ENCODE measurements around the gene CBX8. TPM values are rescaled to one million over a fixed set of nuclear protein-coding genes. Genes with fewer than 3 reads are reported as not detected.

Gene CBX8
- total RNA-seq: 4.9 TPM
- long read RNA-seq, partial matches to known transcripts: 0 of 6 reads
- long read RNA-seq, other reads (novel, unspliced or antisense): 3 of 6 reads

GRCh38 chr17:79796763-79797491 lies at the start of gene CBX8:
Gene CBX8 (minus strand): TSS chr17:79797077. CDS start chr17:79796998, 79 bp downstream.
- intact Hi-C loops (cut with DNase I): no loop called here
- Histone ChIP-seq H3K4me3 (peak within 1 kb of the TSS; percentile 70), H3K27me3 (peaks cover 59% of the 10 kb centered on the region), H3K36me3 (no peaks in the 10 kb centered on the region), H3K4me1 (peaks cover 26% of the 10 kb centered on the region), H3K9me3 (no peaks in the 10 kb centered on the region), H3K27ac (peak within 1 kb of the TSS; percentile 86)
- DNase-seq (peak; percentile 100), ATAC-seq (peak; percentile 95)
- TF ChIP-seq CTCF (IDR thresholded peaks at IDR 0.05): peak; percentile 15

- no peak for TF ChIP-seq CTCF (IDR thresholded peaks at IDR 0.05)
- peak overlapping the region; percentile 69 for H3K27ac ChIP-seq
- intact Hi-C loops (cut with DNase I): no loop called here
- H3K27me3 ChIP-seq: peaks cover 33% of the 10 kb centered on the region
- ATAC-seq (peak; percentile 73), DNase-seq (no peak)
- H3K4me3 ChIP-seq: no peak overlapping the region
- peaks cover 42% of the 10 kb centered on the region for H3K4me1 ChIP-seq
- H3K36me3 ChIP-seq: no peaks in the 10 kb centered on the region
- H3K9me3 ChIP-seq: no peaks in the 10 kb centered on the region
Observed at GRCh38 chr17:79845601-79845949, 48.7 kb upstream of the CBX8 start.

GRCh38 chr17:79844869-79845600 lies 48.2 kb upstream of the CBX8 start:
- peak overlapping the region; percentile 64 for H3K4me3 ChIP-seq
- no peaks in the 10 kb centered on the region for H3K9me3 ChIP-seq
- TF ChIP-seq CTCF (IDR thresholded peaks at IDR 0.05): peak; percentile 72
- DNase-seq (peak; percentile 85), ATAC-seq (peak; percentile 73)
- H3K27ac ChIP-seq: peak overlapping the region; percentile 69
- H3K36me3 ChIP-seq: no peaks in the 10 kb centered on the region
- intact Hi-C loops (cut with DNase I): loop anchor here (5.0 kb wide), 1 partner anchor 38 kb away; no protein-coding TSS in a partner anchor
- H3K4me1 ChIP-seq: peaks cover 47% of the 10 kb centered on the region
- H3K27me3 ChIP-seq: peaks cover 38% of the 10 kb centered on the region

GRCh38 chr17:79843816-79844800 lies 47.2 kb upstream of the CBX8 start:
- Histone ChIP-seq H3K9me3 (no peaks in the 10 kb centered on the region), H3K4me3 (peak overlapping the region; percentile 64), H3K4me1 (peaks cover 48% of the 10 kb centered on the region), H3K27me3 (peaks cover 38% of the 10 kb centered on the region), H3K27ac (peak overlapping the region; percentile 69), H3K36me3 (no peaks in the 10 kb centered on the region)
- DNase-seq (peak; percentile 88), ATAC-seq (peak; percentile 62)
- intact Hi-C loops (cut with DNase I): loop anchor here (5.0 kb wide), 1 partner anchor 37 kb away; no protein-coding TSS in a partner anchor
- TF ChIP-seq CTCF (IDR thresholded peaks at IDR 0.05): no peak

- H3K27ac ChIP-seq: peak overlapping the region; percentile 69
- peak overlapping the region; percentile 64 for H3K4me3 ChIP-seq
- H3K9me3 ChIP-seq: no peaks in the 10 kb centered on the region
- no peak for TF ChIP-seq CTCF (IDR thresholded peaks at IDR 0.05)
- H3K27me3 ChIP-seq: peaks cover 38% of the 10 kb centered on the region
- H3K36me3 ChIP-seq: no peaks in the 10 kb centered on the region
- H3K4me1 ChIP-seq: peaks cover 48% of the 10 kb centered on the region
- intact Hi-C loops (cut with DNase I): loop anchor here (5.0 kb wide), 1 partner anchor 36 kb away; no protein-coding TSS in a partner anchor
- ATAC-seq: no peak
- DNase-seq: no peak
Observed at GRCh38 chr17:79843474-79843815, 46.6 kb upstream of the CBX8 start.
